Daoy (cell line): ENCODE measurements around the gene AFAP1L1. TPM values are rescaled to one million over a fixed set of nuclear protein-coding genes. Genes with fewer than 3 reads are reported as not detected.

Experiments used
- DNase-seq: peaks from one replicate; pipeline ENCODE4 v3.0.0-alpha.2; 2015; ENCODE audit warnings: low read depth
- total RNA-seq: library from RNA; depleted of rRNA; stranded (reverse); fragments of >200 nt; shearing (Covaris generic); gene quantifications from 2 replicates; pipeline ENCODE4 v1.2.3, GENCODE V29; 2014

AFAP1L1 gene
- total RNA-seq, 1 experiment from 2014 or later: 11.7 TPM

DNA sequence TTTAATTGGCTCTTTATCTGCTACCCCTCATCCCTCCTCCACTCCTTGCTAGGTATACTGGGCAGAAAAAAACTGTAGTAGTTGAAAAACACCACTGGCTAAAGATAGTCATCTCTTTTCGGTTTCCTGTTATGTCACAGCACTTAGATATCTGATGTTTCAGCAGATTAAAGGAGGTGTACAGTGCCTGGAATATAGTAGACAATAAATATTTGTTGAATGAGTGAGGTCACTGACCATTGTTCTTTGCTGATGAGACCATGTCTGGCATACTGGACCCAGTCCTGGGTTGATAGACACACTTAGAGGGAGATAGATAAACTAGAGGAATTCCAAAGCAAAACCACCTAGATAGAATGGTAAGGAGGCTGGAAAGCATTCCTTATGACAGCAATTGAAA, 76.9 kb downstream of the AFAP1L1 start:
- DNase-seq: no peak

DNA sequence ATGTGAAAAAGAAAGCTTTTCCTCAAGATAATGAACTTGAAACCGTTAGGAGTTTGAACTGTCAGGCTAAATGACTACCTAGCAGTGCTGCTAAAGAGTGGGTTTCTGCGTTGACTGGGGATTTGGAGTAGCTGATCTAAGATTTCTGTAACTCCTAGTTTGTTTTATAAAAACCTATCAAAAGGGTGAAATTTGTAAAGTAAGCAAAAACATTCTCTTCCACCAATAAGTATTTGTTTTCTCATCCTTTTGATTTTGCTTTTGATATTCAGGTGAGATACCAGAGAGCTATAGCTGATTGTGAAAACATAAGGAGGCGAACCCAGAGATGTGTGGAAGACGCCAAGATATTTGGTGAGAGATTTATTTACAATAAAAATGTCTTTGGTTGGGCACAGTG, 77.7 kb downstream of the AFAP1L1 start:
- DNase-seq: no peak

DNA sequence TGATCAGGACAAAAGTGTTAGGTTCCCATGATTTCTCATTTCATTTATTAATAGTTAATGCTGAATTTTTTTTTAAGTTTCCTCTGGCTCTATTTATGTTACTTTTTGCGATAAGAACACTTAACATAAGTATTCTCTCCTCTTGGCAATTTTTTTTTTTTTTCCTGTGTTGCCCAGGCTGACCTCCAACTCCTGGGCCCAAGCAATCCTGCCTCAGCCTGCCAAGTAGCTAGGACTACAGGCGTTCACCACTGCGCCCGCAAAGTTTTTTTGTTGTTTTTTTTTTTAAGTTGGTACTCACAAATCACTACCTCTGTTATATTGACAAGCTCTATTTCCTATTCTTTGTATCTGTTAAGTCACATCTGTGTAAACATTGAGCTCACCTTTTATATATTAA, 80.5 kb downstream of the AFAP1L1 start:
- DNase-seq: no peak

DNA sequence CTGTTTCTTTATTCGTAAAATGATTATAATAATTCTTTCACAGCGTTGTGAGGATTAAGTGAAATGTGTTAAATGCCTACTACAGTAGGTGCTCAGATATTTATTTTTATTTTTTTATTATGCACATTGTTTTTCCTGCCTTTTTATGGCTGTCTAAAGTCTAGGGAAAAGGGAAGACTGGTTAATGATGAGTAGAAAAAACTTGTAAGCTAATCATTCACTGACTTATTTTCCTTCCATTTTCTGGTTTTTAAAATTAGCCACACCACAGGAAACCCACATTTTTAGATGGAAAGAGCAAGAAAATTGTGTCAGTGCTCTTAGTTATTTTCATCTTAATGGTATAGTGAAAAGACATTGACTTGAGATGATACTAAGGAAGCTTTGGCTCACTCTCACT, 82.3 kb downstream of the AFAP1L1 start:
- DNase-seq: no peak

DNA sequence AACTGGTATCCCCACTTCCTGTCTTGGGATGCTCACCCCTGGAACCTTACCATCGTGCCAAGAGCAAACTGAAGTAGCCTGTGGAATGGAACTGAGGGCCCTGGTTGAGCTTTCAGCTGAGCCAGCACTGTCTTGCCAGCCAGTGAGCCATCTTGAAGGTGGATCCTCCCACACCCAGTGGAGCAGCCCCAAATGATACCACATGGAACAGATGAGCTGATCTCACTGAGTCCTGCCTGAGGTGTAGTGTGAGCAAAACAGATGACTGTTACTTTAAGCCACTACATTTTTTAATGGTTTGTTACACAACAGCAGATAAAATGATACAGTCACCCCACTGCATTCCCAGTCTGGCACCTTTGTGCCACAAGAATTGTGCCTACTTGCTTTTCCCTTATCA, 84.0 kb downstream of the AFAP1L1 start:
- DNase-seq: no peak

DNA sequence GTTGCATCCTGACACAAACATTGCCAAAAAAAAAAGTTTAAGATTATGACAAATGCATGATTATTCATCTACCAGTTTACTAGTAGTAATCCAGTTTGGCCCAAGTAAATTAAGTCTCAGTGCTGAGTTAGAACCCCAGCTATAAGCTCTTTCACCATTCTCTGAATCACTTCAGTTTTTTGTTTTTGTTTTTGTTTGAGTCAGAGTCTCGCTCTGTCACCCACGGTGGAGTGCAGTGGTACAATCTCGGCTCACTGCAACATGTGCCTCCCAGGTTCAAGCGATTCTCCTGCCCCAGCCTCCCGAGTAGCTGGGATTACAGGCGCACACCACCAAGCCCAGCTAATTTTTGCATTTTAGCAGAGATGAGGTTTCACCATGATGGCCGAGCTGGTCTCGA, 84.7 kb downstream of the AFAP1L1 start:
- no peak for DNase-seq

DNA sequence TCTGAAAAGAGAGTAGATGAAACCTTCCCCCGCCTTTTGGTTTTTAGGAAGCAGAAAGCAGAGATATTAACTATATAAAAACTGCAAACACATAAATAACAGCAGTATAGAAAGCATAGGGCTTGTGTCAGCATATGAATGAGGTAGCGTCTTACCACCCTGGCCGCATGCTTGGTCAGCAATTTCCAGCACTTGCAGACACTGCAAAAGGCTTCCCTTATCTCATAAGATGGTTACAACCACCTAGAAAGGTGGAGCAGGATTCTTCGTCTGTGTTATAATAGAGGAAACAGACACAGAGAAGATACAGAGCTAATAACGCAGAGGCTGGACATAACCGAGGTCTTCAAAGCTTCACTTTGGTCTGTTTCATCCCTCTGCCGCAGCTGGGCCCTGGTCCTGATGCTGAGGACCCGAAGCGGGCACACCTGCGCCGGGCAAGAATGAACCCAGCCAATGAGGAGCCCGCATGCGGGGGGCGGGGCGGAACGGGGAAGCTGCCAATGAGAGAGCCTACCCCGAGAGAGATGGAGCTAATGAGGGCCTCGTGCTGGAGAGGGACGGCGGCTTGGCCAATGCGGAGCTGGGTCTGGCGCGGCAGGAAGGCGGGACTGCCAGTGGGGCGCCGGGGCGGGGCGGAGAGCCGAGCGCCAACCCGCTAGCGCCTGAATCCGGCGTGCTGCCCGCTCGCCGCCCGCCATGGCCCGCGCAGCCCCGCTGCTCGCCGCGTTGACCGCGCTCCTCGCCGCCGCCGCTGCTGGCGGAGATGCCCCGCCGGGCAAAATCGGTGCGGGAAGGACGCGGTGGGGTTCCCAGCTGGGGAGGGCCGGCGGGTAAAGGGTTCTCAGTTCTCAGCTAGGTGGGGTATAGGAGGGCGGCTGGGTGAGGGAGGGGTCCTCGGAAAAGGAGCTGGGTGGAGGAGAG, 86.0 kb downstream of the AFAP1L1 start, which contains the start of gene PCYOX1L:
TSS of gene PCYOX1L (plus strand) at position 677 of the 924 bp plus-strand sequence. CDS start at position 700, 23 bp downstream.
- peak; percentile 99 for DNase-seq

DNA sequence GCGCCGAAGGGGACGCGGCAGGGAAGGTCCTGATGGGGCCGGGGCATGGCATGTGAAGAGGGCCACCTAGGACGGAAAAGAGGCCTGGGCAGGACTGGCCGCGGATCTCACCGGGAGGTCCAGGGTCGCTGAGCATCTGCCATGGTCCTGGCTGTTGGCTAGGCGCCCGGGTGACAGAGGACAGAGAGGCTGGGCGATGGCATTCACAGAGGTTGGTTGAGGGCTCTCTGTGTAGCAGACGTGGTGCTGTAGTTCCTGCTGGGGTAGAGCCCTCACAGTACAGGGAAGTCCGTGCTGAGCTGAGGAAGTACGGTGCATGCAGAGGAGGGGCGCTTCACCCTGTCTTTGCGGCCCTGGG, 86.6 kb downstream of the AFAP1L1 start:
- DNase-seq: peak; percentile 26

DNA sequence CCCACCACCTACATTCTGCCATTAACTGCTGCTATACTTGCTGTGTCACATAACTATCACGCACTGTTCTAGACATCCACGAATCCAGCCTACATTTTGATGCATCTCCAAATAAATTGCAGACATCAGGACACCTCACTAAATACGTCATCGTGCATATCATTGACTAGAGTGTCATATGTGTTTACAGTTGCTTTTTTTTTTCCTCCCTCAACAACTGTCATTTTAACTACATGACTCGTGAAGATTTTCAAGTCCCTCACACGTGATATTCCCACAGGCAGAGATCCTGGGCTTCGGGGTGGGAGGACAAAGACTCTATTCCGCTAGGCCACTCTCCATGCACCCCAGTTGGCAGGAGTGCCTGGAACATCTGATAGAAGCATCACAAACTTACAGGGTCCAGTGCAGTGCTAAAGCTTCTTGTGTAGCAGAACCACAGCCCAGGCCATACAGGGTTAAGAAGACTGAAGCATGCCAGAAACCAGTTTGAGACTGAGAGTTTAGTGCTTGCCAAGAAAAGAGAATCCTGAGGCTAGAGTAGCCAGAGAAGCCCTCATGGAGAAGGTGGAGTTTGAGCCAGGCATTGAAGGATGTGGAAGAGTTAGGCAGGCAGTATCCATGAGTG, 87.3 kb downstream of the AFAP1L1 start:
- DNase-seq: no peak

DNA sequence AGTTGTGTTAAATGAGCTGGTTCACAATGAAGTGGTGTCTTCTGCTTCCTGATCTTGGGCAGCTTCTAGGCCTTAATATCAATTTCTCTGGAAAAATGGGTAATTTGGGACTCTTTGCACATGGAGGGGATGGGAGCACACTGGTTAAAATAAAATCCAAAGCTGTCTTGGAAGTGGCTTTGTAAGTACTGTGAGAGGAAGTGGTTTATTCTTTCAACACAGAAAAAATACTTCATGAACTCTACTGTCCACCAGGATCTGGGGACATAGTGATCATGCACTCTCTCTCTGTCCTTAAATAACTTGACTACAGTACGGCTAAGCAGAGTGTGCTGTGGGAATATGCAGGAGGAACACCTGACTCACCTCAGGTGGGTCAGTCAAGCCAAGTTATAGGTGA, 88.6 kb downstream of the AFAP1L1 start:
- no peak for DNase-seq

DNA sequence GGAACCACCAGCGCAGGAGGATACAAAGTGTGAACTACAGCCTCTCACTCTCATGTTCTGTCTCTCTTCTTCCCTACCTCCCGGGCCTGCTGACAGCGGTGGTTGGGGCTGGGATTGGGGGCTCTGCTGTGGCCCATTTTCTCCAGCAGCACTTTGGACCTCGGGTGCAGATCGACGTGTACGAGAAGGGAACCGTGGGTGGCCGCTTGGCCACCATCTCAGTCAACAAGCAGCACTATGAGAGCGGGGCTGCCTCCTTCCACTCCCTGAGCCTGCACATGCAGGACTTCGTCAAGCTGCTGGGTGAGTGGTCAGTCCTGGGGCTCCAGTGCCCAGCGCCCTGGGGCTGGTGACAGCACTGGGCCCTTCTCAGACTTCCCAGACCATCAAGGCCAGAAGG, 90.9 kb downstream of the AFAP1L1 start:
- DNase-seq: no peak

DNA sequence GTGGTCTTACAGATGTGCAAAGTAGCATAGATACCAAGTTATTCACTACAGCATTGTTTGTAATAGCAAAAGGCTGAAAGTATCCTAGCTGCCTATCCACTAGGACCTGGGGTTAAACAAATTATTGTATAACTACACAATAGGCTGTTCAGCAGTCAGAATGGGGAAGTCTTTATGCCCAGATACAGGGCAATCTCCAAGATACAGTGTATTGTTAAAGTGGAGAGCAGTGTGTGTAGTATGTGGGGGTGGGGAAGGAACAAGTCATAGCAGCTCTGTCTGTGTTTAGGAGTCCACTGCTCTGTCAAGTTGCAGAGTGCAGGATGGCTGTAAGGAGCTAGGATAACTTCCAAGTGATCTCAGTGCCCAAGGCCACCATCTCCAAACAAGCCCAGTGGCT, 91.7 kb downstream of the AFAP1L1 start:
- no peak for DNase-seq

DNA sequence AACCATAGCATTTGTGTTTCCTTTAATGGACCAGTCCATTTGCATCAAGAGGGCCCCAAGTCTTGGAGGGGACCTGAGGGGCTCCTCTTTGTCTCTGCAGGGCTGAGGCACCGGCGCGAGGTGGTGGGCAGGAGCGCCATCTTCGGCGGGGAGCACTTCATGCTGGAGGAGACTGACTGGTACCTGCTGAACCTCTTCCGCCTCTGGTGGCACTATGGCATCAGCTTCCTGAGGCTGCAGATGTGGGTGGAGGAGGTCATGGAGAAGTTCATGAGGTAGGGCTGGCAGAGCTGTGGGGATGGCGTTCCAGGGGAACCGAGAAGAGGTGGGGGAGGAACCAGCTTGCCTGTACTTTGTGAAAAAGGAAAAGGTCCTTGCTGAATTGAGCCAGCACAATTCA, 92.3 kb downstream of the AFAP1L1 start:
- no peak for DNase-seq

DNA sequence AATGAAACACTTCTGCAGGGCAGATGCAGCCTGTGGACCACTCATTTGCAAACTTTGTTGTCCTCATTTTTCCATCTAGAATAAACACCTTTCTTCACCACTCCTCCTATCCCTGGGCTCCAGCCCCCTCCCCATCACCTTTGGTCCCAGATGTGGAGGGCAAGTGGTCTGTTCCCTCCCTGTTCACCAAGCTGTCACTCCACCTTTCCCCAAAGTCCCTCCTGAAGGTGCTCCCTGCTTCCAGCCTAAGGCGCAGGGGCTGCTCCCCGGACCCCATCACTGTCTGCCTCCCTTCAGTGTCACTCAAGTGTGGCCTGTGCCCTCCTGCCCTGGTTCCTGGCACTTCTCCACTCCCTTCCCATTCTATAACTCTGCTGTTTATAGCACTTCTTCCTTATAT, 93.1 kb downstream of the AFAP1L1 start:
- no peak for DNase-seq

DNA sequence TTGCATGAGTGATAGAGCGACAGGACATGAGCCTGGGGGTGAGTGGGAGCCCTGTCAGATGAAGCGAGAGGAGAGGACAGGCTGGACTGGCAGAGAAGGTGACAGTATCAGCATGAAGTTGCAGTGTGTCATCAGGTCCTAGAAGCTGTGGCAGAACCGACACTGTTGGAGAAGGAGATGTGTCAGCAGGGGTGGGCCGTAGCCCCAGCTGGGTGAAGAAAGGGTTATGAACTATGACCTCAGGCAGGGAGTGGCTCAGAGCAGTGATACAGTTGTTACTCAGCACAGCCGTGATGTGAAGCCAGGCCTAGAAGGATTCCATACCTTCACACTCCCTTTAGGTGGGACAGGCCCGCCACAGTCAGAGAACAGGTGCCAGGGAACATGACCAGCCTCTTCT, 93.8 kb downstream of the AFAP1L1 start:
- DNase-seq: no peak

DNA sequence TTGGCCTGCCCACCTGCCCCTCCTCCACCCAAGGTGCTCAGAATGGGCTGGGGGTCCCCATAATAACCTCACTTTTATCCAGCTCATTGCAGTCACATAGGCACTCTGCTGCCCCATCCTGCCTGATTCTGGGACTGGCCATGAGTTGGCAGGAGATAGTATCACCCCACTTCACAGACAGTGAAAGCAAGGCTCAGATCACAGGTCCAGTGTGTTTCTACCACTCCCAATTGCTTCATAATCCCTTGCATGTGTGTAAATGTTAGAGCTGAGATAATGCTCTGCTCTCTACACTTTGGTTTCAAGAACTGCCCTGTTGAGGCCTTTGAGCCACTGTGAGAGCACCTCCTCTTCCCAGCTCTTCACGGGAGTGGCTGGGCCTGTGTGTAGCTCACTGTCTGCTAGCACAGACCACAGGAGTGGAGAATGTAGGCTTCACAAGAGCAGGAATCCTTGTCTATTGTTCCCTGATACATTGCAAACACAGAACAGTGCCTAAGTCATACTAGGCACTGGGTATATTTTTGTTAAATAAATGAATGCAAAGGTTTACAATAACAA, 94.6 kb downstream of the AFAP1L1 start:
- DNase-seq: no peak

DNA sequence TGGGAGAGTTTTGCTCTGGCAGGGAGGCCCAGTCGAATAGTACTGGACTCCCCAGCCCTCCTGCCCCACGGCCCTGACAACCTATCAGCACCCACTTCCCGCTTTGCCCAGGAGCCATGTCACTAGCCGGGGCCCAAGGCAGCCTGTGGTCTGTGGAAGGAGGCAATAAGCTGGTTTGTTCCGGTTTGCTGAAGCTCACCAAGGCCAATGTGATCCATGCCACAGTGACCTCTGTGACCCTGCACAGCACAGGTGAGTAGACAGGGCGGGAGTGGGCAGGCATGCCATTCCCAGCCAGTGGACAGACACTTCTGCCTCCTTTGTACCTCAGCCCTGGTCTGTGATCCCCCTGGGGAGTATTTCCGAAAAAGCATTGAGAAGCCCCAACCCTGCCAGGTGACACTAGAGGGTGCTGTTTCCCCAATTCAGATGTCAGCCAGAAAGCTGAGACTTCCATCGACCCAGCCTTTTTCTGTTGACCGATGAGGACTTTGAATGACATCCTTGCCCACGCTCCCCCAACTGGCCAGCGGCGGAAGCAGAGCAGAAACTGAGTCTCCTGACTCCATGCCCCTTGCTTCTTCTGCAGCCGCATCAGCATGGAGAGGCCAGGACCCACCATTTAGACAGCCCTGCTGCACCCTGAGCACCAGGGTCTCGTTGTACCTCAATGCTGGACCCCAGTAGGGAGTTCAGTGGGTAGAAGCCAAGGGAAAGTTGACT, 95.8 kb downstream of the AFAP1L1 start:
- DNase-seq: peak; percentile 69

DNA sequence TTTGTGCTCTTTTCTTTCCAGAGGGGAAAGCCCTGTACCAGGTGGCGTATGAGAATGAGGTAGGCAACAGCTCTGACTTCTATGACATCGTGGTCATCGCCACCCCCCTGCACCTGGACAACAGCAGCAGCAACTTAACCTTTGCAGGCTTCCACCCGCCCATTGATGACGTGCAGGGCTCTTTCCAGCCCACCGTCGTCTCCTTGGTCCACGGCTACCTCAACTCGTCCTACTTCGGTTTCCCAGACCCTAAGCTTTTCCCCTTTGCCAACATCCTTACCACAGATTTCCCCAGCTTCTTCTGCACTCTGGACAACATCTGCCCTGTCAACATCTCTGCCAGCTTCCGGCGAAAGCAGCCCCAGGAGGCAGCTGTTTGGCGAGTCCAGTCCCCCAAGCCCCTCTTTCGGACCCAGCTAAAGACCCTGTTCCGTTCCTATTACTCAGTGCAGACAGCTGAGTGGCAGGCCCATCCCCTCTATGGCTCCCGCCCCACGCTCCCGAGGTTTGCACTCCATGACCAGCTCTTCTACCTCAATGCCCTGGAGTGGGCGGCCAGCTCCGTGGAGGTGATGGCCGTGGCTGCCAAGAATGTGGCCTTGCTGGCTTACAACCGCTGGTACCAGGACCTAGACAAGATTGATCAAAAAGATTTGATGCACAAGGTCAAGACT, 96.5 kb downstream of the AFAP1L1 start:
- DNase-seq: no peak

DNA sequence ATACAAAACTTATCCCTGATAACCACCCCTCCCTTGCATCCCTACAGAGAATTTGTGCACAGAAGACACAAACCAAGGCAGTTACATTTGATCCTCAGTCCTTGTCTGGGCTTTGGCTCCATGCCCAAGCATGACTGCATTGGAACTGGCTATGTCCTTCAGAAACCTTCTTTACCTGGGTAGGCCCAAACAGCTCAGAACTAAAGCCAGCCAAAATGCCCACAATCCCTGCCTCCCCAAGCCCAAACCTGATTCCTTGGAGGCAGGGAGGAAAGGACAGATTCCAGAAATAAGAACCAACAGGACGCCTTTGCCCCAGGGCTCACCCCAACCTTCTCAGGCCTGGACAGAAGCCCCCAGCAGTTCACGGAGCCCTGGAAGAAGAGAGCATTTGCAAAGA, 99.2 kb downstream of the AFAP1L1 start:
- no peak for DNase-seq

DNA sequence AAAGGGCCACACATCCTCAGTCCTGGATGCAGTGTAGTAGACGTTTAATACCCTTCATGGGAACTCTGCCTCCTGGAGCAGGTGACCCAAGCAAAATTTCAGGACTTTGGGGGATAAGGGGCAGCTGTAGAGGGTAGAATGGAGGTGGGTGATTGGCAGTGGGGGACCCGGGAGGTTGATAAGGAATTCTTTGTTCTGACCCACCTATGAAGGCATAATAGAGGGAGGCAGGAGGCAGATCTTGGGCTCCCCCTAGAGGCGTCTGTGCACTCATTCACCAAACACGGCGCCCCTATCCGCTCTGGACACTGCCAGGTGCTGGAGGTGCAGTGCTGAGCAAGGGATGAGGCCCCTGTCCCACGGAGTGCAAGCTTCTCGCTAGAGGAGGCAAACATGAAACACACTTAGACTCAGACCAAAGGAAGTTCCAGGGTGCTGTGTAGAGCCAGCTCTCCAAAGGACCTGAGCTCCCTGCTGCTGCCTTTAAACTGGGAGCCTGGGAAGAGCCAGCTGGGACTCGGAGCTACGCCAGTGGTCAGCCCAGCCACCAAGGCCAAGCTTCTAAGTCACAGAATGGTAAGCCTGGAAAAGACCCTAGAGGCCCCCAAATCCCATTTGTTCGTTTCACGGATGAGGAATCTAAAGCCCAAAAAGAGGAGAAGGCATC, 99.8 kb downstream of the AFAP1L1 start:
- DNase-seq: peak; percentile 69
